HEK293 (cell line): ENCODE measurements around the gene PLXNA3.

Experiments
- CTCF ChIA-PET: fragments of 350-600 bp; formaldehyde crosslinking; extraction: SDS; loops from one replicate; lab custom pipeline; 2021; ENCODE audit warnings: antibody characterized with exemption; lab: Yijun Ruan, JAX
- POLR2A ChIA-PET: fragments of 300-600 bp; formaldehyde crosslinking; extraction: SDS; loops from one replicate; lab custom pipeline; 2020; ENCODE audit warnings: antibody characterized with exemption, inconsistent platforms; lab: Yijun Ruan, JAX
- H3K27ac ChIP-seq: fragments of 200-500 bp; sonication (Bioruptor generic); 2 replicates; pipeline ENCODE4 v1.5.1; 2014; ENCODE audit warnings: low read depth, low read length, control low read depth, inconsistent platforms; ENCODE audit errors: extremely low read depth
- H3K36me3 ChIP-seq, 2 experiments: fragments of 200-500 bp in 1 of 2; sonication (Bioruptor generic) in 1 of 2; 1 replicate in 1 of 2; 2 replicates in 1 of 2; pipeline ENCODE4 v1.5.1; 2014 to 2017; ENCODE audit warnings: inconsistent platforms in 2 of 2, low read length in 2 of 2; ENCODE audit not compliant: control insufficient read depth in 2 of 2, insufficient read depth in 1 of 2
- H3K4me1 ChIP-seq: fragments of 200-500 bp; sonication (Bioruptor generic); 2 replicates; pipeline ENCODE4 v1.5.1; 2014; ENCODE audit warnings: mild to moderate bottlenecking, low read length, inconsistent platforms; ENCODE audit not compliant: control insufficient read depth, insufficient read depth
- H3K4me3 ChIP-seq: 2 replicates; pipeline ENCODE4 v1.5.1; 2011; ENCODE audit warnings: low read depth, mild to moderate bottlenecking, control low read depth, low read length, moderate library complexity
- H3K9me3 ChIP-seq: fragments of 200-500 bp; sonication (Bioruptor generic); 2 replicates; pipeline ENCODE4 v1.5.1; 2014; ENCODE audit warnings: low read depth, low read length, inconsistent platforms; ENCODE audit not compliant: control insufficient read depth, insufficient read depth
- AEBP2 ChIP-seq: fragments of 450-650 bp; formaldehyde crosslinking; IDR thresholded peaks from 2 replicates; pipeline ENCODE4 v1.5.1; 2016; ENCODE audit warnings: missing biosample characterization, missing genetic modification characterization, borderline replicate concordance
- BCL6B ChIP-seq: fragments of 450-650 bp; formaldehyde crosslinking; IDR thresholded peaks from 2 replicates; pipeline ENCODE4 v1.5.1; 2017; ENCODE audit warnings: missing biosample characterization, missing genetic modification characterization
- EGR2 ChIP-seq: fragments of 450-650 bp; formaldehyde crosslinking; IDR thresholded peaks from 2 replicates; pipeline ENCODE4 v1.5.1; 2016; ENCODE audit warnings: low read depth, missing biosample characterization, missing genetic modification characterization
- GFI1B ChIP-seq: fragments of 450-650 bp; formaldehyde crosslinking; IDR thresholded peaks from 2 replicates; pipeline ENCODE4 v1.5.1; 2016; ENCODE audit warnings: missing biosample characterization, missing genetic modification characterization
- GLIS1 ChIP-seq: fragments of 450-650 bp; formaldehyde crosslinking; IDR thresholded peaks from 2 replicates; pipeline ENCODE4 v1.5.1; 2016; ENCODE audit warnings: missing biosample characterization, missing genetic modification characterization
- KLF10 ChIP-seq: fragments of 450-650 bp; IDR thresholded peaks from 2 replicates; pipeline ENCODE4 v1.5.1; 2018; ENCODE audit warnings: missing biosample characterization, mild to moderate bottlenecking, missing genetic modification characterization
- OVOL3 ChIP-seq: fragments of 450-650 bp; formaldehyde crosslinking; IDR thresholded peaks from 2 replicates; pipeline ENCODE4 v1.5.1; 2016; ENCODE audit warnings: missing biosample characterization, missing genetic modification characterization
- ZBTB26 ChIP-seq: fragments of 450-650 bp; formaldehyde crosslinking; optimal IDR thresholded peaks from 2 replicates; pipeline ENCODE3; 2016; ENCODE audit warnings: missing biosample characterization, mild to moderate bottlenecking, missing genetic modification characterization
- ZBTB8A ChIP-seq: fragments of 450-650 bp; formaldehyde crosslinking; IDR thresholded peaks from 2 replicates; pipeline ENCODE4 v1.5.1; 2016; ENCODE audit warnings: missing biosample characterization, missing genetic modification characterization
- ZEB2 ChIP-seq: fragments of 450-650 bp; formaldehyde crosslinking; IDR thresholded peaks from 2 replicates; pipeline ENCODE4 v1.5.1; 2016; ENCODE audit warnings: missing biosample characterization, missing genetic modification characterization
- ZIC2 ChIP-seq: fragments of 450-650 bp; formaldehyde crosslinking; IDR thresholded peaks from 2 replicates; pipeline ENCODE4 v1.5.1; 2016; ENCODE audit warnings: missing biosample characterization, missing genetic modification characterization
- ZNF112 ChIP-seq: fragments of 450-650 bp; formaldehyde crosslinking; IDR thresholded peaks from 2 replicates; pipeline ENCODE4 v1.5.0; 2017; ENCODE audit warnings: missing biosample characterization, missing genetic modification characterization
- ZNF132 ChIP-seq: fragments of 450-650 bp; formaldehyde crosslinking; IDR thresholded peaks from 2 replicates; pipeline ENCODE4 v1.5.1; 2017; ENCODE audit warnings: missing biosample characterization, missing genetic modification characterization, borderline replicate concordance
- ZNF18 ChIP-seq: fragments of 450-650 bp; formaldehyde crosslinking; IDR thresholded peaks from 2 replicates; pipeline ENCODE4 v1.5.1; 2016; ENCODE audit warnings: missing biosample characterization, missing genetic modification characterization
- ZNF211 ChIP-seq: fragments of 450-650 bp; formaldehyde crosslinking; IDR thresholded peaks from 2 replicates; pipeline ENCODE4 v1.5.1; 2016; ENCODE audit warnings: low read depth, missing biosample characterization, missing genetic modification characterization
- ZNF26 ChIP-seq: fragments of 450-650 bp; formaldehyde crosslinking; IDR thresholded peaks from 2 replicates; pipeline ENCODE4 v1.5.1; 2016; ENCODE audit warnings: missing biosample characterization, missing genetic modification characterization
- ZNF398 ChIP-seq: fragments of 450-650 bp; formaldehyde crosslinking; IDR thresholded peaks from 2 replicates; pipeline ENCODE4 v1.5.1; 2017; ENCODE audit warnings: missing biosample characterization, missing genetic modification characterization
- ZNF449 ChIP-seq: fragments of 450-650 bp; formaldehyde crosslinking; IDR thresholded peaks from 2 replicates; pipeline ENCODE4 v1.5.1; 2017; ENCODE audit warnings: missing biosample characterization, mild to moderate bottlenecking, missing genetic modification characterization, moderate library complexity
- ZNF501 ChIP-seq: fragments of 450-650 bp; formaldehyde crosslinking; IDR thresholded peaks from 2 replicates; pipeline ENCODE4 v1.5.1; 2016; ENCODE audit warnings: missing biosample characterization, missing genetic modification characterization
- ZNF521 ChIP-seq: fragments of 450-650 bp; formaldehyde crosslinking; IDR thresholded peaks from 2 replicates; pipeline ENCODE4 v1.5.1; 2017; ENCODE audit warnings: missing biosample characterization, mild to moderate bottlenecking, missing genetic modification characterization
- ZNF548 ChIP-seq: fragments of 450-650 bp; formaldehyde crosslinking; IDR thresholded peaks from 2 replicates; pipeline ENCODE4 v1.5.1; 2016; ENCODE audit warnings: missing biosample characterization, missing genetic modification characterization
- ZNF624 ChIP-seq: fragments of 450-650 bp; formaldehyde crosslinking; IDR thresholded peaks from 2 replicates; pipeline ENCODE4 v1.5.1; 2017; ENCODE audit warnings: missing biosample characterization, missing genetic modification characterization
- ZNF704 ChIP-seq: fragments of 450-650 bp; formaldehyde crosslinking; IDR thresholded peaks from 2 replicates; pipeline ENCODE4 v1.5.1; 2016; ENCODE audit warnings: missing biosample characterization, missing genetic modification characterization

Gene PLXNA3

GRCh38 chrX:154485150-154486051, 27.3 kb downstream of the PLXNA3 start (continued):
- peak; percentile 73 for TF ChIP-seq ZNF449 (tag by site-specific recombination)
- no peak for TF ChIP-seq ZNF26 (tag by site-specific recombination)
- TF ChIP-seq ZNF211, result no peak
- TF ChIP-seq GFI1B (tag by site-specific recombination), result no peak
- TF ChIP-seq BCL6B (tag by site-specific recombination), result no peak

GRCh38 chrX:154486052-154486395, 27.9 kb downstream of the PLXNA3 start:
- H3K4me3 ChIP-seq, result peak overlapping the region; percentile 55
- H3K9me3 ChIP-seq, result no peaks in the 10 kb centered on the region
- CTCF ChIA-PET, result interaction anchor here (0.7 to 1.7 kb wide), 3 partner anchors 13 to 113 kb away, joined by 3 to 5 read pairs (median 4); no protein-coding TSS in a partner anchor
- peaks cover 0 to 38% of the 10 kb centered on the region in 2 experiments; a peak in 1 of 3 replicates for H3K36me3 ChIP-seq
- POLR2A ChIA-PET, result interaction anchor here (0.7 to 3.1 kb wide), 5 partner anchors 9 to 87 kb away, joined by 3 to 10 read pairs (median 5); partner anchors contain the start of gene RPL10
- peak overlapping the region; percentile 94; the same call in 1 of the 2 replicates for H3K27ac ChIP-seq
- no peaks in the 10 kb centered on the region; the same call in 1 of the 2 replicates for H3K4me1 ChIP-seq
- TF ChIP-seq ZNF18 (tag by site-specific recombination) (no peak), ZBTB26 (peak; percentile 54), ZNF398 (tag by site-specific recombination) (no peak), ZBTB8A (tag by site-specific recombination) (no peak), ZNF704 (tag by site-specific recombination) (no peak), ZEB2 (no peak), GLIS1 (tag by site-specific recombination) (peak; percentile 13; the same call in 1 of the 2 replicates), ZIC2 (tag by site-specific recombination) (peak; percentile 55), ZNF501 (no peak), OVOL3 (tag by site-specific recombination) (no peak), ZNF112 (tag by site-specific recombination) (no peak), ZNF521 (tag by site-specific recombination) (no peak), KLF10 (0 out of 2 replicates have a peak, but pooled peaks have one; percentile 17), ZNF132 (tag by site-specific recombination) (no peak), AEBP2 (no peak), ZNF624 (tag by site-specific recombination) (no peak), ZNF548 (tag by site-specific recombination) (no peak), EGR2 (tag by site-specific recombination) (0 out of 2 replicates have a peak, but pooled peaks have one; percentile 29)
